Measurements from ENCODE around the gene TRPM2.

Gene TRPM2

GRCh38 chr21:44353191-44353970, at the start of gene TRPM2:
TRPM2 (plus strand) TSS chr21:44353621; CDS start chr21:44353701, 80 bp downstream.
- no peak for DNase-seq

GRCh38 chr21:44304011-44304616, 49.3 kb upstream of the TRPM2 start:
- DNase-seq, result no peak

DNA sequence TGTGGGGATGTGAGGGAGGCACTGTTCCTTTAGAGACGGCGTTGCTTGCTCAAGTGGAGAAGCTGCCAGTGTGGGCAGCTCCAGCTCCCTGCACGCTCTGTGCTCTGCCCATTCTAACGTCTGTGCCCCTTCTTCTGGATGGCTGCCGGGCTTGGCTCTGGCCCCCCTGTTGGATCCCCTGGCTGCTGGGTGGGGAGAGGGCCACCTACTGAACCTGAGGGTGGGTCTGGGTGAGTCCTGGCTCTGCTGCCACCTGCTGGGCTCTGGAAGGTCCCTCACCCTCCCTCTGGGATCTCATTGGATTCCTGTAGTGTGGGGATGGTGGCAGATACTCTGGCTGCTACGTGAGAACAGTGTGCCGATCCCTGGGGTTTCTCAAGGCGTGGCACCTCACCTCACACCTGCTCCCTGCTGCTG, 48.5 kb upstream of the TRPM2 start:
- DNase-seq, result peak in 1 of 4 experiments; percentile 21

DNA sequence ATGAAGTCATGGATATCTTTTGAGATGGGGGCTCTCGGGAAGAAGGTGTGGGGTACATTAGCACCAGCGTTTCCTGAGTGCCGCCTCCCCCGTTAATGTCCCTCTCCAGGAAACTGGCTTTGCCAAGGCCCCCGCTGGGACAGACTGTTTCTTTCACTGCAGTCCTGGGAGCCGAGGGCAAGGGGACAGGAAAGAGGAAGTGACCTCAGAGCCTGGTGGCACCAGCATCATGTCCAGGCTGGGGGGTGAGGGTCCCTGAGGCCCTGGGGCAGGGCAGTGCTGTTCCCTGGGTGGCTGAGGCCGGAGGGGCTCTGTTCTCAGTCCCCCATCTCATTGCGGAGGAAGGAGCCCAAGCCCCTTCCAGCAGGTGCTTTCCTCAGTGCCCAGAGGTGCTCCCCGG, 47.7 kb upstream of the TRPM2 start:
- no peak for DNase-seq

DNA sequence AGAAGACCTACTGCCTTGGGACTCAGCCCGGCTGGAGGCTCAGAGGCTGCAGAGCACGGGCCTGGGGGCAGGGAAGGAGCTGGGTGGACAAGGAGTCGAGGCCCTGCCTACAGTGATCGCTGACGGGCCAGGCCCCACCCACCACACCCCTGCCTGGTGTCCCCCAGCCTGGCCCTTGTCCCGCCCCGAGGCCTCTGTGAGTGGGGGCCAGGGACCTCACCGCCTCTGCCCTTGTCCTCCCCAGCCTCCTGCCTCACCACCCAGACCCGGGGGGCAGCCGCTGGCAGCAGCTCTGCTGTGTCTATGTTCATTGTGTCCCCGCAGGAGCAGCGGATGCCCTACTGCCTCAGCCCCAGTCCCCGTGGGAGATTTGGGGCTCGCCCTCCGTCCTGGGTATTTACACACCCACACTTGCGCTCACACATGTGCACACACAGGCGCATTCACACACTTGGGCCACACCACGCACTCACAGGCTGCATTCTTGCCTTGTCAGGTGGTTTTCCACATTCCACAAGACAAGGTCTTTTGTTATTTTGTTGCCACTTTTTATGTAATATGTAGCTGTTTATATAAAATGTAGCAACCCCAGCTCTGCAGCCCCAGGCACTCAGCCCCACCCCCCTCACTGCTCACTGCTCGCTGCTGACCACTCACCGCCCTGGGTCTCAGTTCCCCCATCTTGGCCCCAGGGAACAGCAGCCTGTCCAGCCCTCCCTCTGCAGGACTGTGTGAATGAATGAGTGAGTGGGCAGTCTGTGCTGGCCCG, 46.3 kb upstream of the TRPM2 start:
- DNase-seq, result no peak

- no peak for DNase-seq
Measured at GRCh38 chr21:44310628-44311507, 42.6 kb upstream of the TRPM2 start.

GRCh38 chr21:44312089-44312488, 41.3 kb upstream of the TRPM2 start:
- DNase-seq, result no peak

DNA sequence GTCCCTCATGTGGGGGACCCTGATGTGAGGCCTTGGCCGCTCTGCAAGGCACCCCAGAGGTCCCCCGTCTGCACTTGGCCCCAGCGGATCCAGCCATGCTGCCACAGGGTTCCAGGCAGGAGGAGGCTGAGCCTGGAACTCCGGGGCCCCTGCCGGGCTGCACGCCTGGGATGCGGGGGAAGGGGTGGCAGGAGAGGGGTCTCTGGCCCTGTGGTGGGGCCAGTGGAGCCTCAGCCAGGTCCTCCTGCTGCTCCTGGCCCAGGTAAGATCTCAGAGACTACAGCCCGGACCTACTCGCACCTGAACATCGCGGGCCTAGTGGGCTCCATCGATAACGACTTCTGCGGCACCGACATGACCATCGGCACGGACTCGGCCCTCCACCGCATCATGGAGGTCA, 40.7 kb upstream of the TRPM2 start:
- no peak for DNase-seq

DNA sequence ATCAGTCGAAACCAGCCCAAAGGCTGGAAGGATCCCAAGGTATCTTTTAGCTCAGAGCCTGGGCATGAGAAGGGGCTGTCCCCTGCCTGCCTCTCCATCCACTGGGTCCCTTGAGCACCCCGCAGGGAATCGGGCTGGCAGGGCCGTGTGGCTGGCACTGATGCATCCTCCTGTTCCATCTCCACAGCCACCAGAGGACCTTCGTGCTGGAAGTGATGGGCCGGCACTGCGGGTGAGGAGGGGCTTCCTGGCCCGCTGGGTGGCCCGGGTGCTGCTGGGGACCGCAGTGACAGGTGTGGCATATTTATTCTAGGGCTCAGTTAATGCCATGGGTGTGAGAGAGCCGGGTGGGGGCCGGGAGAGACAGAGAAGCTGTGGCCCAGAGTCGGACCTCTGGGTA, 40.0 kb upstream of the TRPM2 start:
- no peak for DNase-seq

- no peak for DNase-seq
Measured at GRCh38 chr21:44314128-44314527, 39.3 kb upstream of the TRPM2 start.

- DNase-seq, result no peak
Measured at GRCh38 chr21:44314561-44314960, 38.9 kb upstream of the TRPM2 start.

DNA sequence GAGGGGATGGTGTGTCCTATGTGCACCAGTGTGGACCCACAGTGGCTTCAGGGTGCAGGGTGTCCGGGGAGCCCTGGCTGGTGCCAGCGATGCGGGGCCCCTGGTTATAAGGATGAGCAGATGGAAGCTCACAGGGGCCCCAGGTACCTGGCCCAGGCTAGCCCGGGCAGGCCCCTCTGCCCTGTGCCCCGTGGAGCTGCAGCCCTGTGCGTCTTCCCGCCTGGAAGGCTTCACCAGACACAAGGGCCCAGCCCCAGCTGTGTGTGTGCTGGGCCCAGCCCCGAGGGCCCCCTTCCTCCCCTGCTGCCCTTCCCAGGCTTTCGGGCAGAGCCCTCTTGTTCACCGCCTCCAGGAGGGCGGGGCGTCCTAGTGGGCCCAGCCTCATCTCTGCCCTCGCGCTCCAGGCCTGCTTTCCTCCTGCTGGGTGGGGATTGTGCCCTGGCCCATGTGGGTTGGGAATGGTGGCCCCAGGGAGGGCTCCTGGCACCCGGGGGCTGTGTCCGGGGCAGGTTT, 37.7 kb upstream of the TRPM2 start:
- no peak for DNase-seq

GRCh38 chr21:44316277-44316900, 37.0 kb upstream of the TRPM2 start:
- no peak for DNase-seq

- no peak for DNase-seq
Measured at GRCh38 chr21:44317241-44317782, 36.1 kb upstream of the TRPM2 start.

DNA sequence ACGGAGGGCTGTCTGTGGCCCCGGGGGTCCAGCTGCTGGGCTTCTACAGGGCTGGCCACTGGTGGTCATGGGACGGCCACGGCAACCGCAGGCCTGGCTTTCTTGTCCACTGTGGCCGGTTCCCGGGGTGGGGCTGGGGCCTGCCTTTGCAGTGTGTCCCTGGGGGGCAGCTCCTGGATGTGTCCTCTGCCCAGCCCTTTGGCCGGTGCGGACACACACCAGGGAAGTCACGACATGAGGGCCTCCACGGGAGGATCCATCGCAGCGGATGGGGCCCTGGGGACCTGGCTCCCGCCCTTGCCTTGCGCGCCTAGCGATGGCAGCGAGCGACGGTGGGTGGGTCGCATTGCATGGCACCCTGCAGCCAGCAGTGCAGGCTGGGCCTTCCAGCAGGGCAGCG, 35.5 kb upstream of the TRPM2 start:
- DNase-seq, result no peak

DNA sequence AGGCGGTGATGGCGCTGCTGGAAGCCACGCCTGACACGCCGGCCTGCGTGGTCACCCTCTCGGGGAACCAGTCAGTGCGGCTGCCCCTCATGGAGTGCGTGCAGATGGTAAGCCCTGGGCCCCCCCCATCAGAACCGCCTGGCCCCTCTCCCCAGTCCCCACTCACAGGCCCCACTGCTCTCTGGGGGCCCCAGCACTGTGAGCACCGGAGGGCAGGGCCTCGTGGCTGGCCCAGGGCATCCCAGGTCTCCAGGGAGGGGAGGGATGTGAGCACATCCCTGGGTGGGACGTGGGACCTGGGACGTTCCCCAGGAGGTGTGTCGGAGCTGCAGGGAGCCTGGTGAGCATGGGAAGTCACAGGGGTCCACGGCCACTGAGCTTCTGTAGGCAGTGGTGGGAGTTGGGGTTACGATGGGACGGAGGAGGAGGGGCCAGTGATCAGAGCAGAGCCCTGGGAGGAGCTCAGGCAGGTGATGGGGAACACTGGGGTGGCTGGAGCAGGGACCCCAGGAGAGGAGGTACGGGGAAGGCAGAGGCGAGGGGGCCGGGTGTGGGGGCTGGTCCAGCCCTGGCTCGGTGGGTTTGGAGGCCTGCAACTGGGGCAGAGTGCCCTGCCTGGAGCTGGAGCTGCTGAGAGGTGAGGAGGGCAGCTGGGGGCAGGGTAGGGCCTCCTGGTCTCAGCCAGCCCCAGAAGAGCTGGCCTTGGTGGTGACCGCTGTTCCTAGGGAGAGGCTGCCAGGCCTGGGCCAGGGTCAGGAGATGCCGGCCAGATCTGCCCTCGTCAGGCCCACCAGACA, 34.7 kb upstream of the TRPM2 start:
- DNase-seq, result no peak

GRCh38 chr21:44319407-44320065, 33.9 kb upstream of the TRPM2 start:
- no peak for DNase-seq

DNA sequence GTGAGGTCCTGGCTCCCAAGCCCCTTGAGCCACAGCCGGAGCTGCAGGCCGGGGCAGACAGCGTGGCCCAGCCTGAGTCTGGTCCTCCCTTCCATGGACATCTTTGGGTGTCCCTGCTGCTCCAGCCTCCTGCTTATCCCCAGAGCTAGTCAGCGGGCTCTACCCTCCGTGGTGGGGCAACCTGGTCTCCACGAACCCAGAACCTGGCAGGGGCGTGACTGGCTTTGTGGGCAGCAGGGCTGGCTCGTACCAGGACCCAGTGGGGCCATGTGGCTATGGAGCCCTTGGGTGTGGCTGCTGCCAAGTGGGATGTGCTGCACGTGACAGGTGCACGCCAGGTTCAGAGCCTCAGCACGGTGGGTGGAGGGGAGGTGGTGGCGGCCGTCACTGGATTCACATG, 32.6 kb upstream of the TRPM2 start:
- no peak for DNase-seq

GRCh38 chr21:44321846-44322450, 31.5 kb upstream of the TRPM2 start:
- DNase-seq, result no peak
